Astrocyte (in vitro differentiated cells and primary cell): ENCODE results near the gene ABCC11. TPM values are rescaled to one million over a fixed set of nuclear protein-coding genes. Genes with fewer than 3 reads are reported as not detected.

ENCODE experiments used
- DNase-seq: peaks from one replicate; pipeline ENCODE4 v3.0.0-alpha.2; 2010; ENCODE audit warnings: low read depth
- FAIRE-seq: peaks from 2 replicates; lab custom pipeline; 2011; peaks lifted over from hg19 to GRCh38; lab: Jason Lieb, UNC
- H2AFZ ChIP-seq: 2 replicates; pipeline ENCODE4 v1.6.0; 2012; ENCODE audit warnings: low read depth, low read length, inconsistent platforms
- H3K27ac ChIP-seq: 2 replicates; pipeline ENCODE4 v1.5.1; 2011; ENCODE audit warnings: low read depth, low read length, inconsistent platforms
- H3K27me3 ChIP-seq: 2 replicates; pipeline ENCODE4 v1.6.0; 2011; ENCODE audit warnings: low read length, inconsistent platforms; ENCODE audit not compliant: insufficient read depth
- H3K36me3 ChIP-seq: 2 replicates; pipeline ENCODE4 v1.5.1; 2011; ENCODE audit warnings: low read length, inconsistent platforms; ENCODE audit not compliant: insufficient read depth
- H3K4me1 ChIP-seq: 2 replicates; pipeline ENCODE4 v1.5.1; 2011; ENCODE audit warnings: low read length, inconsistent platforms; ENCODE audit not compliant: insufficient read depth
- H3K4me2 ChIP-seq: 2 replicates; pipeline ENCODE4 v1.6.0; 2012; ENCODE audit warnings: low read length, inconsistent platforms
- H3K4me3 ChIP-seq: 2 replicates; pipeline ENCODE4 v1.5.1; 2011; ENCODE audit warnings: low read depth, mild to moderate bottlenecking, low read length, inconsistent platforms; ENCODE audit not compliant: insufficient read depth
- H3K79me2 ChIP-seq: 2 replicates; pipeline ENCODE4 v1.6.0; 2012; ENCODE audit warnings: mild to moderate bottlenecking, low read length, inconsistent platforms; ENCODE audit not compliant: insufficient read depth
- H3K9ac ChIP-seq: 2 replicates; pipeline ENCODE4 v1.6.0; 2012; ENCODE audit warnings: mild to moderate bottlenecking, low read length, inconsistent platforms
- H3K9me3 ChIP-seq: 2 replicates; pipeline ENCODE4 v1.5.1; 2012; ENCODE audit warnings: low read depth, mild to moderate bottlenecking, low read length, inconsistent platforms; ENCODE audit not compliant: insufficient read depth
- H4K20me1 ChIP-seq: 2 replicates; pipeline ENCODE4 v1.6.0; 2012; ENCODE audit warnings: low read length, inconsistent platforms; ENCODE audit not compliant: insufficient read depth
- H3K27ac Mint-ChIP-seq: one replicate; pipeline ENCODE4 v1.8.0; 2021; ENCODE audit warnings: mild to moderate bottlenecking, mixed read lengths; ENCODE audit not compliant: unreplicated experiment
- H3K27me3 Mint-ChIP-seq: one replicate; pipeline ENCODE4 v1.8.0; 2021; ENCODE audit warnings: low read depth, mixed read lengths; ENCODE audit not compliant: unreplicated experiment
- H3K36me3 Mint-ChIP-seq: one replicate; pipeline ENCODE4 v1.8.0; 2021; ENCODE audit warnings: low read depth, mixed read lengths; ENCODE audit not compliant: unreplicated experiment
- H3K4me1 Mint-ChIP-seq: one replicate; pipeline ENCODE4 v1.8.0; 2021; ENCODE audit warnings: low read depth, mixed read lengths; ENCODE audit not compliant: unreplicated experiment
- H3K4me3 Mint-ChIP-seq: one replicate; pipeline ENCODE4 v1.8.0; 2021; ENCODE audit warnings: mild to moderate bottlenecking, moderate library complexity, mixed read lengths; ENCODE audit not compliant: unreplicated experiment
- H3K9me3 Mint-ChIP-seq: one replicate; pipeline ENCODE4 v1.8.0; 2021; ENCODE audit warnings: mild to moderate bottlenecking, mixed read lengths; ENCODE audit not compliant: unreplicated experiment
- EZH2 ChIP-seq: IDR thresholded peaks from 2 replicates; pipeline ENCODE4 v1.6.1; 2012; ENCODE audit warnings: mild to moderate bottlenecking, low read length, inconsistent platforms; ENCODE audit not compliant: insufficient read depth
- total RNA-seq: library from RNA; stranded (reverse); gene quantifications from 2 replicates; pipeline ENCODE4 v1.2.1, GENCODE V29; 2021
- TF ChIP-seq, protein P1 (sequence below): IDR thresholded peaks from 2 replicates; pipeline ENCODE4 v1.5.1; 2011; ENCODE audit warnings: low read depth, mild to moderate bottlenecking, inconsistent platforms, low read length, moderate library complexity; ENCODE audit not compliant: insufficient read depth

ABCC11 gene
- total RNA-seq, 1 donor from 2014 or later, result 0.32 TPM

DNA sequence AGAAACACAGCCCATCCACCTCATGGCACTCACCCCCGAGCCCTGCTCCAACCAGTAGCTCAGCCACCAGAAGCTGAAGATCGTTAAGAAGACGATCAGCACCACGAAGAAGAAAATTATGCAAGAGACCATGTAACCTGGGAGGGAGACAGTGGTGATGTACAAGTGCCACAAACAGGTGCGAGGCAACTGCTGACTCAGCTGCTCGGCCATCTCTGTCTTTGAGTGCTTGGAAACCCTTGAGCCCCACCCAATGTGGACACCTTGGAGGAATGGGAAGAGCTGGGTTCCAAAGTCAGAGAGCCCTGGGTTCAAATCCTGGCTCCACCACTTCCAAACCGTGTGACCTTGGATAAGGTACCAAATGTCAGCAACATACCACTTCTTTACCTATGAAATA is 53.5 kb downstream of the ABCC11 start:
- Histone ChIP-seq H3K4me2 (no peak overlapping the region), H4K20me1 (no peaks in the 10 kb centered on the region), H3K36me3 (no peaks in the 10 kb centered on the region), H3K4me3 (no peak overlapping the region), H3K9ac (no peak overlapping the region), H3K4me1 (no peaks in the 10 kb centered on the region), H2AFZ (no peak overlapping the region), H3K9me3 (no peaks in the 10 kb centered on the region), H3K27ac (no peak overlapping the region), H3K79me2 (no peaks in the 10 kb centered on the region), H3K27me3 (peaks cover 3% of the 10 kb centered on the region)
- DNase-seq, result no peak
- Mint-ChIP-seq H3K27ac (no peak overlapping the region), H3K9me3 (peaks cover 3% of the 10 kb centered on the region), H3K27me3 (peaks cover 5% of the 10 kb centered on the region), H3K36me3 (peaks cover 2% of the 10 kb centered on the region), H3K4me3 (no peak overlapping the region), H3K4me1 (peaks cover 8% of the 10 kb centered on the region)
- no peak for TF ChIP-seq EZH2
- TF ChIP-seq, protein P1, sequence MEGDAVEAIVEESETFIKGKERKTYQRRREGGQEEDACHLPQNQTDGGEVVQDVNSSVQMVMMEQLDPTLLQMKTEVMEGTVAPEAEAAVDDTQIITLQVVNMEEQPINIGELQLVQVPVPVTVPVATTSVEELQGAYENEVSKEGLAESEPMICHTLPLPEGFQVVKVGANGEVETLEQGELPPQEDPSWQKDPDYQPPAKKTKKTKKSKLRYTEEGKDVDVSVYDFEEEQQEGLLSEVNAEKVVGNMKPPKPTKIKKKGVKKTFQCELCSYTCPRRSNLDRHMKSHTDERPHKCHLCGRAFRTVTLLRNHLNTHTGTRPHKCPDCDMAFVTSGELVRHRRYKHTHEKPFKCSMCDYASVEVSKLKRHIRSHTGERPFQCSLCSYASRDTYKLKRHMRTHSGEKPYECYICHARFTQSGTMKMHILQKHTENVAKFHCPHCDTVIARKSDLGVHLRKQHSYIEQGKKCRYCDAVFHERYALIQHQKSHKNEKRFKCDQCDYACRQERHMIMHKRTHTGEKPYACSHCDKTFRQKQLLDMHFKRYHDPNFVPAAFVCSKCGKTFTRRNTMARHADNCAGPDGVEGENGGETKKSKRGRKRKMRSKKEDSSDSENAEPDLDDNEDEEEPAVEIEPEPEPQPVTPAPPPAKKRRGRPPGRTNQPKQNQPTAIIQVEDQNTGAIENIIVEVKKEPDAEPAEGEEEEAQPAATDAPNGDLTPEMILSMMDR, result no peak
- no peak for FAIRE-seq

DNA sequence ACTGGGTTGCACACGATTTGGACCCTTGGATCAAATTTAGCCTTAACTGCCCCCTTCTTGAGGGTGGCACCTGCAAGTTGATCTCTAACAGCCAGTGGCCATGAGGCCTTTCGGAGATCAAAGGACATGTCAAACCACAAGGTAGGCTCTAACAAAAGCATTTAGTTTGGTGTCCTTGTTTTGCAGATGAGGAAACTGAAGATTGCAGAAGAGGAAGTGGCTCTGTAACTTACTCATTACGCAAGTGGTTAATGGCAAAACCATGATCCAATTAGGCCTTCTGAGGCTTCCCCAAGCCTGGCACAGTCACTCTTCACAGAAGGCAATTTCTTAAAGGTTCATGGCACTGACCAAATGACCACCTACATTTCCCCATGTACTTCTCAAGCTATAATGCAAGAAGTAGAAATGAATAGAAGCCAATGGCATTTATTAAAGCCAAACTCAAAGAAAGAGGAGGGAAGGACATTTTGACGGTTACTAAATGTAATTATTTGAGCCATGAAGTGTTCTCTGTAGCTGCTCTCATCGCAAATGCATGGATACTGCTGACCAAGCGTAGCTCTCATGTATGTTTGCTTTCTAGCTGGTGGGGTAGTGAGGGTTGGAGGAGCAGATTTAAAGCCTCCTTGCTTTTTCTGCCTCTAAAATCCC is 58.8 kb downstream of the ABCC11 start:
- Histone ChIP-seq H3K4me2 (no peak overlapping the region), H4K20me1 (no peaks in the 10 kb centered on the region), H3K9me3 (no peaks in the 10 kb centered on the region), H3K9ac (no peak overlapping the region), H3K4me1 (no peaks in the 10 kb centered on the region), H3K27me3 (peaks cover 10% of the 10 kb centered on the region), H3K36me3 (no peaks in the 10 kb centered on the region), H3K4me3 (no peak overlapping the region), H3K79me2 (no peaks in the 10 kb centered on the region), H2AFZ (no peak overlapping the region), H3K27ac (no peak overlapping the region)
- Mint-ChIP-seq H3K27ac (no peak overlapping the region), H3K4me3 (no peak overlapping the region), H3K36me3 (peaks cover 2% of the 10 kb centered on the region), H3K9me3 (no peaks in the 10 kb centered on the region), H3K27me3 (peaks cover 7% of the 10 kb centered on the region), H3K4me1 (no peaks in the 10 kb centered on the region)
- TF ChIP-seq EZH2, result no peak
- TF ChIP-seq, protein P1, result no peak
- FAIRE-seq (no peak), DNase-seq (no peak)

DNA sequence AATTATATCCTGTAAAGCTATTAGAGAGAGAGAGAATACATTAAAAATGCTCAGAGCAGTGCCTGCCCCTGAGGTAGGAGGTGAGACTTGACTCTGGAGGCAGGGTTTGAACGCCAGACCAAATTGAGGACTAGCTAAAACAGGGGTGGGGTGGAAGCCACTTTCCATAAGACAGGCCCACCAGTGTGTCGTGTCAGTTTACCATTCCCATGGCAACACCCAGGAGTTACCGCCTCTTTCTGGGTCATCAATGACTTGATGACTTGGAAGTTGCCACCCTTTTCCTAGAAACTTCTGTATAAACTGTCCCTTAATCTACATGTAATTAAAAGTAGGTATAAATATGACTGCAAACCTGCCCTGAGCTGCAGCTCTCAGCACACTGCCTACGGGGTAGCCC is 59.6 kb downstream of the ABCC11 start:
- no peak for FAIRE-seq

More for the DNA sequence above, 59.6 kb downstream of the ABCC11 start:
- Mint-ChIP-seq H3K9me3 (no peaks in the 10 kb centered on the region), H3K4me3 (no peak overlapping the region), H3K4me1 (no peaks in the 10 kb centered on the region), H3K27me3 (peaks cover 7% of the 10 kb centered on the region), H3K27ac (no peak overlapping the region), H3K36me3 (peaks cover 2% of the 10 kb centered on the region)
- no peaks in the 10 kb centered on the region for H3K79me2 ChIP-seq
- no peak overlapping the region for H3K9ac ChIP-seq
- TF ChIP-seq, protein P1, result no peak
- TF ChIP-seq EZH2, result no peak
- H3K9me3 ChIP-seq, result no peaks in the 10 kb centered on the region
- H3K4me2 ChIP-seq, result no peak overlapping the region
- H3K27me3 ChIP-seq, result peaks cover 10% of the 10 kb centered on the region
- H2AFZ ChIP-seq, result no peak overlapping the region
- DNase-seq, result no peak
- no peaks in the 10 kb centered on the region for H3K4me1 ChIP-seq
- no peak overlapping the region for H3K27ac ChIP-seq
- no peak overlapping the region for H3K4me3 ChIP-seq
- H4K20me1 ChIP-seq, result no peaks in the 10 kb centered on the region
- H3K36me3 ChIP-seq, result no peaks in the 10 kb centered on the region
